ENCODE measurements around the gene ARSG.

DNA sequence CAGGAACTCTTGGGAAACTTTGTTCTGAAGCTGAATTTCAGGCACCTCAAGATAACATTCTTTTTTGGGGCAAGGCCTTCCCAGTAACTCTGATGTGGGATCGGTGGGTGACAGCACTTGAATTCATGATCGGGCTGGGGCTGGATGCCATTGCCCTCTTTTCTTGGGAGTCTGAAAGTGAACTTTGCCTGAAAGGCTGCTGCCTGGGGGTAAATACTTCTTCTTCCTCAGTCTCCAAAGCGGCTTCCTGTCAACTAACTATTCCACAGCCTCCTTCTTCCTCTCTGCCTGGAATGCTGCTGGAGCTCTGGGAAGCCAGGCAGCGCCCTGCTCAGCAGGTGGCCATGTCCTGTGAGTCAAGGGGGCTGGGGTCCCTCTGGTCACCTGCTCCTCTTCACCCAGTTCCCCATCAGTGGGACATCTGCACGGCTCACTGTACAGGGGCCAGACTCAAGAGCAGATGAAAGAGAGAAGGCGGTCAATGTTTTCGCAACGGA lies 86.5 kb downstream of the ARSG start:
- TF ChIP-seq CCAR2 (optimal IDR thresholded peaks at IDR 0.05; ENCODE audit: low read depth, low read length) (no peak), NFE2L2 (IDR thresholded peaks at IDR 0.05; ENCODE audit: low read length) (peak; percentile 30; the same call in 1 of the 2 replicates), RFX3 (CRISPR knock-in tag; IDR thresholded peaks at IDR 0.05) (no peak), XRCC5 (optimal IDR thresholded peaks at IDR 0.05; ENCODE audit: low read length) (peak; percentile 16), HNRNPLL (IDR thresholded peaks at IDR 0.05; ENCODE audit: low read depth, low read length, poor library complexity, severe bottlenecking) (no peak), DR1 (CRISPR knock-in tag; IDR thresholded peaks at IDR 0.05) (no peak), ZNF207 (IDR thresholded peaks at IDR 0.05; ENCODE audit: borderline replicate concordance) (no peak), PHF21A (CRISPR knock-in tag; IDR thresholded peaks at IDR 0.05) (no peak), ZBTB1 (CRISPR knock-in tag; IDR thresholded peaks at IDR 0.05; ENCODE audit: borderline replicate concordance) (no peak), POLR2A (IDR thresholded peaks at IDR 0.05; ENCODE audit: insufficient read depth in 1 of 2, low read depth in 2 of 2, low read length in 2 of 2) (peak in 1 of 2 experiments; percentile 57; a peak in 3 of 4 replicates), ZNF101 (CRISPR knock-in tag; IDR thresholded peaks at IDR 0.05; ENCODE audit: borderline replicate concordance, low read depth) (no peak), ARNTL (CRISPR knock-in tag; IDR thresholded peaks at IDR 0.05) (no peak)
- TF ChIP-seq, protein P1, sequence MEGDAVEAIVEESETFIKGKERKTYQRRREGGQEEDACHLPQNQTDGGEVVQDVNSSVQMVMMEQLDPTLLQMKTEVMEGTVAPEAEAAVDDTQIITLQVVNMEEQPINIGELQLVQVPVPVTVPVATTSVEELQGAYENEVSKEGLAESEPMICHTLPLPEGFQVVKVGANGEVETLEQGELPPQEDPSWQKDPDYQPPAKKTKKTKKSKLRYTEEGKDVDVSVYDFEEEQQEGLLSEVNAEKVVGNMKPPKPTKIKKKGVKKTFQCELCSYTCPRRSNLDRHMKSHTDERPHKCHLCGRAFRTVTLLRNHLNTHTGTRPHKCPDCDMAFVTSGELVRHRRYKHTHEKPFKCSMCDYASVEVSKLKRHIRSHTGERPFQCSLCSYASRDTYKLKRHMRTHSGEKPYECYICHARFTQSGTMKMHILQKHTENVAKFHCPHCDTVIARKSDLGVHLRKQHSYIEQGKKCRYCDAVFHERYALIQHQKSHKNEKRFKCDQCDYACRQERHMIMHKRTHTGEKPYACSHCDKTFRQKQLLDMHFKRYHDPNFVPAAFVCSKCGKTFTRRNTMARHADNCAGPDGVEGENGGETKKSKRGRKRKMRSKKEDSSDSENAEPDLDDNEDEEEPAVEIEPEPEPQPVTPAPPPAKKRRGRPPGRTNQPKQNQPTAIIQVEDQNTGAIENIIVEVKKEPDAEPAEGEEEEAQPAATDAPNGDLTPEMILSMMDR (CRISPR knock-in tag; IDR thresholded peaks at IDR 0.05): no peak
- TF ChIP-seq, protein P2, sequence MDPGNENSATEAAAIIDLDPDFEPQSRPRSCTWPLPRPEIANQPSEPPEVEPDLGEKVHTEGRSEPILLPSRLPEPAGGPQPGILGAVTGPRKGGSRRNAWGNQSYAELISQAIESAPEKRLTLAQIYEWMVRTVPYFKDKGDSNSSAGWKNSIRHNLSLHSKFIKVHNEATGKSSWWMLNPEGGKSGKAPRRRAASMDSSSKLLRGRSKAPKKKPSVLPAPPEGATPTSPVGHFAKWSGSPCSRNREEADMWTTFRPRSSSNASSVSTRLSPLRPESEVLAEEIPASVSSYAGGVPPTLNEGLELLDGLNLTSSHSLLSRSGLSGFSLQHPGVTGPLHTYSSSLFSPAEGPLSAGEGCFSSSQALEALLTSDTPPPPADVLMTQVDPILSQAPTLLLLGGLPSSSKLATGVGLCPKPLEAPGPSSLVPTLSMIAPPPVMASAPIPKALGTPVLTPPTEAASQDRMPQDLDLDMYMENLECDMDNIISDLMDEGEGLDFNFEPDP (CRISPR knock-in tag; conservative IDR thresholded peaks at IDR 0.05): 0 out of 2 replicates have a peak, but pooled peaks have one; percentile 62
